SU-DHL-6 (cell line): ENCODE data around the gene ELAVL3.
"Not testable (repeated sequence)": the region's sequence is repeated elsewhere in the genome, so short reads cannot be mapped to it uniquely, and the experiment has no call there.

Experiments used
- H2AFZ ChIP-seq: fragments of 200-600 bp; sonication (generic); 2 replicates; pipeline ENCODE4 v1.6.1; 2014; ENCODE audit warnings: low read depth, mild to moderate bottlenecking, moderate library complexity, mixed read lengths, antibody characterized with exemption, low read length; ENCODE audit not compliant: severe bottlenecking
- H3F3A ChIP-seq: fragments of 200-600 bp; shearing (Covaris generic); 2 replicates; pipeline ENCODE4 v1.6.0; 2016; ENCODE audit warnings: antibody characterized with exemption, mild to moderate bottlenecking; ENCODE audit not compliant: insufficient read depth
- H3K27ac ChIP-seq: fragments of 200-600 bp; sonication (generic); 2 replicates; pipeline ENCODE4 v1.5.1; 2016; ENCODE audit warnings: low read depth, mild to moderate bottlenecking, low read length, moderate library complexity, mixed read lengths
- H3K27me3 ChIP-seq: fragments of 200-600 bp; sonication (generic), shearing (Covaris generic); 2 replicates; pipeline ENCODE4 v1.6.0; 2014; ENCODE audit warnings: mild to moderate bottlenecking, low read length
- H3K36me3 ChIP-seq: fragments of 200-600 bp; sonication (generic); 2 replicates; pipeline ENCODE4 v1.6.1; 2014; ENCODE audit warnings: mild to moderate bottlenecking, low read length, mixed read lengths
- H3K4me2 ChIP-seq: fragments of 300-600, 200-600 bp; shearing (Covaris generic), sonication (generic); 2 replicates; pipeline ENCODE4 v1.6.0; 2014; ENCODE audit warnings: low read length, low read depth, mild to moderate bottlenecking; ENCODE audit not compliant: poor library complexity, severe bottlenecking
- H3K4me3 ChIP-seq: fragments of 200-600 bp; sonication (generic); 2 replicates; pipeline ENCODE4 v1.5.1; 2014; ENCODE audit warnings: antibody characterized with exemption, low read length, mild to moderate bottlenecking, mixed read lengths; ENCODE audit not compliant: insufficient read depth, poor library complexity, severe bottlenecking
- H3K79me2 ChIP-seq: fragments of 200-600 bp; sonication (generic); 2 replicates; pipeline ENCODE4 v1.6.1; 2014; ENCODE audit warnings: mild to moderate bottlenecking, low read length, moderate library complexity; ENCODE audit not compliant: insufficient read depth
- H3K9ac ChIP-seq: fragments of 200-600 bp; sonication (generic); 2 replicates; pipeline ENCODE4 v1.7.0; 2014; ENCODE audit warnings: mild to moderate bottlenecking, low read length
- H3K9me2 ChIP-seq: fragments of 200-600 bp; sonication (generic); replicated peaks from 2 replicates; pipeline ENCODE4 v1.6.1; 2014; ENCODE audit warnings: low read length; ENCODE audit not compliant: insufficient read depth
- H3K9me3 ChIP-seq: fragments of 200-600 bp; sonication (generic); 2 replicates; pipeline ENCODE4 v1.6.1; 2014; ENCODE audit warnings: low read length, mixed read lengths; ENCODE audit not compliant: insufficient read depth
- H4K20me1 ChIP-seq: fragments of 200-600 bp; sonication (generic); 2 replicates; pipeline ENCODE4 v1.6.1; 2014; ENCODE audit warnings: low read depth, mild to moderate bottlenecking, antibody characterized with exemption, low read length, moderate library complexity, mixed read lengths
- EZH2phosphoT487 ChIP-seq: fragments of 200-600 bp; sonication (generic), shearing (Covaris generic); conservative IDR thresholded peaks from 2 replicates; pipeline ENCODE4 v1.6.1; 2018; ENCODE audit warnings: mild to moderate bottlenecking, antibody characterized with exemption, low read length, moderate library complexity, mixed read lengths
- TF ChIP-seq, protein P1 (sequence below): fragments of 200-600 bp; sonication (generic); IDR thresholded peaks from one replicate; pipeline ENCODE4 v1.5.1; 2017; ENCODE audit warnings: antibody characterized with exemption, mild to moderate bottlenecking, low read length, moderate library complexity; ENCODE audit not compliant: insufficient read depth, poor library complexity, severe bottlenecking

Gene ELAVL3

GRCh38 chr19:11414544-11414943 lies 66.3 kb downstream of the ELAVL3 start:
- no peaks in the 10 kb centered on the region for H3K36me3 ChIP-seq
- H3K27me3 ChIP-seq: no peaks in the 10 kb centered on the region
- no peak overlapping the region for H3K4me3 ChIP-seq
- H2AFZ ChIP-seq: no peak overlapping the region
- H3K9ac ChIP-seq: no peak overlapping the region
- H3K4me2 ChIP-seq: no peak overlapping the region
- TF ChIP-seq EZH2phosphoT487: no peak
- TF ChIP-seq, protein P1, sequence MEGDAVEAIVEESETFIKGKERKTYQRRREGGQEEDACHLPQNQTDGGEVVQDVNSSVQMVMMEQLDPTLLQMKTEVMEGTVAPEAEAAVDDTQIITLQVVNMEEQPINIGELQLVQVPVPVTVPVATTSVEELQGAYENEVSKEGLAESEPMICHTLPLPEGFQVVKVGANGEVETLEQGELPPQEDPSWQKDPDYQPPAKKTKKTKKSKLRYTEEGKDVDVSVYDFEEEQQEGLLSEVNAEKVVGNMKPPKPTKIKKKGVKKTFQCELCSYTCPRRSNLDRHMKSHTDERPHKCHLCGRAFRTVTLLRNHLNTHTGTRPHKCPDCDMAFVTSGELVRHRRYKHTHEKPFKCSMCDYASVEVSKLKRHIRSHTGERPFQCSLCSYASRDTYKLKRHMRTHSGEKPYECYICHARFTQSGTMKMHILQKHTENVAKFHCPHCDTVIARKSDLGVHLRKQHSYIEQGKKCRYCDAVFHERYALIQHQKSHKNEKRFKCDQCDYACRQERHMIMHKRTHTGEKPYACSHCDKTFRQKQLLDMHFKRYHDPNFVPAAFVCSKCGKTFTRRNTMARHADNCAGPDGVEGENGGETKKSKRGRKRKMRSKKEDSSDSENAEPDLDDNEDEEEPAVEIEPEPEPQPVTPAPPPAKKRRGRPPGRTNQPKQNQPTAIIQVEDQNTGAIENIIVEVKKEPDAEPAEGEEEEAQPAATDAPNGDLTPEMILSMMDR: no peak
- H3K79me2 ChIP-seq: no peaks in the 10 kb centered on the region
- H4K20me1 ChIP-seq: no peaks in the 10 kb centered on the region
- H3F3A ChIP-seq: no peaks in the 10 kb centered on the region
- no peak overlapping the region for H3K27ac ChIP-seq
- H3K9me2 ChIP-seq: no peaks in the 10 kb centered on the region
- no peaks in the 10 kb centered on the region for H3K9me3 ChIP-seq

GRCh38 chr19:11410682-11411081 lies 70.2 kb downstream of the ELAVL3 start:
- Histone ChIP-seq H3K4me2 (no peak overlapping the region), H3K9ac (no peak overlapping the region), H3K79me2 (no peaks in the 10 kb centered on the region), H3K27ac (no peak overlapping the region), H2AFZ (no peak overlapping the region), H3K36me3 (no peaks in the 10 kb centered on the region), H3K4me3 (no peak overlapping the region), H3K9me2 (no peaks in the 10 kb centered on the region), H4K20me1 (no peaks in the 10 kb centered on the region), H3F3A (no peaks in the 10 kb centered on the region), H3K9me3 (no peaks in the 10 kb centered on the region), H3K27me3 (no peaks in the 10 kb centered on the region)
- TF ChIP-seq, protein P1: no peak
- TF ChIP-seq EZH2phosphoT487: no peak

- H3K36me3 ChIP-seq: no peaks in the 10 kb centered on the region
- no peaks in the 10 kb centered on the region for H3K9me3 ChIP-seq
- H3K27ac ChIP-seq: no peak overlapping the region
Measured at GRCh38 chr19:11408591-11408990, 72.3 kb downstream of the ELAVL3 start.

GRCh38 chr19:11406703-11407236 lies 74.1 kb downstream of the ELAVL3 start:
- not testable (repeated sequence) for H3K36me3 ChIP-seq, H4K20me1 ChIP-seq, H3K4me2 ChIP-seq, H3K9me2 ChIP-seq, H3F3A ChIP-seq, H3K4me3 ChIP-seq, H3K27me3 ChIP-seq, H3K27ac ChIP-seq, H3K9ac ChIP-seq, H3K79me2 ChIP-seq, H2AFZ ChIP-seq, H3K9me3 ChIP-seq

More at GRCh38 chr19:11408591-11408990, 72.3 kb downstream of the ELAVL3 start:
- H3K27me3 ChIP-seq: no peaks in the 10 kb centered on the region
- H3K79me2 ChIP-seq: no peaks in the 10 kb centered on the region
- no peak overlapping the region for H3K9ac ChIP-seq
- H2AFZ ChIP-seq: no peak overlapping the region
- H4K20me1 ChIP-seq: no peaks in the 10 kb centered on the region
- H3K4me3 ChIP-seq: no peak overlapping the region
- H3K9me2 ChIP-seq: no peaks in the 10 kb centered on the region
- no peaks in the 10 kb centered on the region for H3F3A ChIP-seq
- TF ChIP-seq, protein P1: no peak
- TF ChIP-seq EZH2phosphoT487: no peak
- H3K4me2 ChIP-seq: no peak overlapping the region
